ENCODE data around the gene ZNF48.

ZNF48 gene

GRCh38 chr16:30395155-30395991 is at the start of gene ZNF48:
Gene ZNF48, plus strand, starts transcription at chr16:30395420. Its CDS starts 375 bp downstream, at chr16:30395795.
- DNase-seq (ENCODE audit: low spot score), result peak; percentile 92

- no peak for DNase-seq (ENCODE audit: low spot score)
These were observed 48.9 kb upstream of the ZNF48 start for GRCh38 chr16:30346286-30346685.

- DNase-seq (ENCODE audit: low spot score), result no peak
These were observed 47.1 kb upstream of the ZNF48 start for GRCh38 chr16:30348113-30348512.

GRCh38 chr16:30348929-30349328 is 46.3 kb upstream of the ZNF48 start:
- DNase-seq (ENCODE audit: low spot score), result no peak

GRCh38 chr16:30349675-30350074 is 45.5 kb upstream of the ZNF48 start:
- no peak for DNase-seq (ENCODE audit: low spot score)

GRCh38 chr16:30350134-30350871 is 44.9 kb upstream of the ZNF48 start:
- no peak for DNase-seq (ENCODE audit: low spot score)

- DNase-seq (ENCODE audit: low spot score), result no peak
These were observed 44.2 kb upstream of the ZNF48 start for GRCh38 chr16:30351001-30351441.

- DNase-seq (ENCODE audit: low spot score), result peak; percentile 76
These were observed 43.4 kb upstream of the ZNF48 start for GRCh38 chr16:30351586-30352419.

GRCh38 chr16:30352488-30353401 is 42.5 kb upstream of the ZNF48 start:
- DNase-seq (ENCODE audit: low spot score), result no peak

- no peak for DNase-seq (ENCODE audit: low spot score)
These were observed 41.6 kb upstream of the ZNF48 start for GRCh38 chr16:30353438-30354129.

GRCh38 chr16:30354423-30355143 is 40.6 kb upstream of the ZNF48 start:
- no peak for DNase-seq (ENCODE audit: low spot score)

GRCh38 chr16:30355144-30355953 is 39.9 kb upstream of the ZNF48 start, which contains the start of gene CD2BP2:
Gene CD2BP2, minus strand, starts transcription at chr16:30355308. Its CDS starts 627 bp downstream, at chr16:30354681.
- peak; percentile 100 for DNase-seq (ENCODE audit: low spot score)

GRCh38 chr16:30355954-30356308 is 39.3 kb upstream of the ZNF48 start:
- no peak for DNase-seq (ENCODE audit: low spot score)

- no peak for DNase-seq (ENCODE audit: low spot score)
These were observed 38.7 kb upstream of the ZNF48 start for GRCh38 chr16:30356401-30357084.

GRCh38 chr16:30357085-30357714 is 38.0 kb upstream of the ZNF48 start:
- DNase-seq (ENCODE audit: low spot score), result peak; percentile 44

GRCh38 chr16:30357715-30358576 is 37.3 kb upstream of the ZNF48 start:
- DNase-seq (ENCODE audit: low spot score), result no peak

- DNase-seq (ENCODE audit: low spot score), result no peak
These were observed 36.7 kb upstream of the ZNF48 start for GRCh38 chr16:30358577-30358936.

Measured in cerebellar cortex (tissue), 1 donor.